NCI-H2107 treated with DMSO at 0.1 percent for 48 hours (cell line): Measurements from ENCODE around the gene IL26.

Experiments used
- DNase-seq: peaks from one replicate; lab custom pipeline; 2025; ENCODE audit not compliant: unreplicated experiment; lab: John Stamatoyannopoulos, UW

The IL26 gene

GRCh38 chr12:68225576-68226476 is at the start of gene IL26:
TSS of gene IL26 (minus strand) at chr12:68225810. CDS start at chr12:68225756, 54 bp downstream.
- no peak for DNase-seq

- no peak for DNase-seq
These were observed 47.1 kb upstream of the IL26 start for GRCh38 chr12:68272732-68273131.

- DNase-seq, result no peak
These were observed 45.7 kb upstream of the IL26 start for GRCh38 chr12:68271346-68271745.

- no peak for DNase-seq
These were observed 44.7 kb upstream of the IL26 start for GRCh38 chr12:68270358-68270757.

DNA sequence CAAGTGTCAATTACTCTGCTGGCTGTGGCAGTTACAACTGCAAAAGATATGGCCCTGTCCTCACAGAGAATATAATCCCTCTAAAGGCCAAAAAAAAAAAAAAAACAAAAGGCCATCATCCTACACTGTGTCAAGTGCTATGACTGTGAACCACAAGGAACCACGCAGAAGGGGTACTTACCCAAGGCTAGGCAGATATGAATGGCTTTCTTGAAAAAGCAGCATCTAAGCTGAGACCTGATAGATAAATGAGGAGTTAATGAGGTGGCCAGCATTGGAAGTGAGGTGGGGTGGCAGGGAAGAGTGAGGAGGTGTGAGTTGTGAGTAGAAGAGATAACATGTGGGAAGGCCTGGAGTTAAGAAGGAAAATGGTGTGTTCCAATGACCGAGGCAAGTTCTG is 44.2 kb upstream of the IL26 start:
- DNase-seq, result no peak

GRCh38 chr12:68268967-68269366 is 43.4 kb upstream of the IL26 start:
- DNase-seq, result no peak

DNA sequence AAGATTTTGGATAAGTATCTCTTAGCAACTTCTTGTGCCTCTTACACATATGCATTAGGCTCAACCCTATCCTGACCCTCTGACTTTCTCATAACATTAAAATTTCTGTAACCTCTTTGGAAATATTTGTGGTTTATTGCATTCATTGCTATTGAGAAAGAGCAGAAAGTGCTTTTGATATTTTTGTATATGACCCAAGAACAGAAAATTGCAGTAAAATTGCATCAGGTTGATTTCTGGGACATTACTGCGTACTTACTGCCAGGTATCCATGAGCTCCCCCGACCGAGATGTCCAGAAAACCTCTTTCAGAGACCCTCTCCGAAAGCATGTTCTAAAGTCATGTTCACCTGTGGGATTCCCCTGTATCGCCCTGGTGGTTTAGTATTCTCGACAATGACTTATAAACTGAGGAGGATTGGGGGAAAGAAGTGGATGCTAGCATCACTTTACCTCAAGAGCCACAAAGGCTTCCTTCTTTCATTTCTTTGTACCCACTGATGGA is 42.3 kb upstream of the IL26 start:
- DNase-seq, result no peak

DNA sequence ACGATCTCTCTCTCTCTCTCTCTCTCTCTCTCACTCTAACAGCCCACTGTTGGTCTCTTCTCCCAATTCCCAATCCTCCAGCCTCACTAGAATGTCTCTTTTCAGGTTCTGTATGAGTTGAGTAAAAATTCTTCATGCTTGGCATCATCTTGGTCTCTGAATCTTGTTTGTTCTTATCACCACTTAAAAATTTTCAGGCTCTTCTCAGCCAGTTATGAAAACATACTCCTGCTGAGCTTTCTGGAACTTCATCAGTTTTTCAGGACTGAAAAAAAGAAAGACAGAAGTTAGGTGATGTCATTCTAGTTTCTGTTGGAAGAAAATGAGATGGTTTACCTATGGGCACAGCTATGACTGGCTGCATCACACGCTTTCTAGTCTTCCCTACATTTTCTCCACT is 39.2 kb upstream of the IL26 start:
- no peak for DNase-seq

GRCh38 chr12:68264158-68264855 is 38.7 kb upstream of the IL26 start:
- DNase-seq, result no peak

GRCh38 chr12:68263366-68263765 is 37.8 kb upstream of the IL26 start:
- DNase-seq, result no peak

DNA sequence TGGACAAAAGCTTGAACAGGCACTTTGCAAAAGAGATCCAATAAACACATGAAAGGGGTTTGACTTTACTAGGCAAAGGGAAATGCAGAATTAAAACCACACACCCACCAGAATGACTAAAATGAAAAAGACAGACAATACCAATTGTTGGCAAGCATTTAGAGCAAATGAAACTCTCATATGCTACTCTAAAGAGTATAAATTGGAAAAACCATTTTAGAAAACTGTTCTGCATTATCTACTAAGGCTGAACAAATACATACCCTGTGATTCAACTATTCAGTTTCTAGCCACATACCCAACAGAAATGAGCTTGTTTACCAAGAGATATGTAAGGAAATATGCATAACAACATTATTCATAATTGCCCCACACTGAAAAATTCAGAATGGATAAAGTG is 36.3 kb upstream of the IL26 start:
- no peak for DNase-seq

- DNase-seq, result no peak
These were observed 34.5 kb upstream of the IL26 start for GRCh38 chr12:68260153-68260552.

- no peak for DNase-seq
These were observed 33.8 kb upstream of the IL26 start for GRCh38 chr12:68259318-68259940.

GRCh38 chr12:68253504-68253903 is 27.9 kb upstream of the IL26 start, which contains the start of gene IL22:
TSS of gene IL22 (minus strand) at chr12:68253604. CDS start at chr12:68253448, 156 bp downstream.
- no peak for DNase-seq

DNA sequence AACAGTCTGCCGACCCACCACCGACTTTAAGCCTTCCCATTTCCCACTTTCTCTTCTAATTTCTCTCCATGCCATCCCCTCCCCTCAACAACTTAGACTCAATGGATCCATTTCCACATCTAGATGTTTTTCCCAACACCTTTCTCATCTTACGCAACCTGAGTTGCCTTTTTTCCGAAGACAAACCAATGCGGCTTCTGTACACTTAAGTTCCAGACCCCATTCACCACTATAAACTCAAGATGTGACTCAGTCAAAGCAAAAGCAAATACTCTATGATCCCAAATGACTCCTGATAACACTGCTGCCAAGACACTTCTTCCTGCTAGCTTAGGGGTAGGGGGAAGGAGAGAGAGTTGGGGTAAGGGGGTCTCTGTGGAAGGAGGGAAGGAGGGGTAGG is 26.5 kb upstream of the IL26 start:
- no peak for DNase-seq

- DNase-seq, result no peak
These were observed 24.8 kb upstream of the IL26 start for GRCh38 chr12:68250454-68250853.

DNA sequence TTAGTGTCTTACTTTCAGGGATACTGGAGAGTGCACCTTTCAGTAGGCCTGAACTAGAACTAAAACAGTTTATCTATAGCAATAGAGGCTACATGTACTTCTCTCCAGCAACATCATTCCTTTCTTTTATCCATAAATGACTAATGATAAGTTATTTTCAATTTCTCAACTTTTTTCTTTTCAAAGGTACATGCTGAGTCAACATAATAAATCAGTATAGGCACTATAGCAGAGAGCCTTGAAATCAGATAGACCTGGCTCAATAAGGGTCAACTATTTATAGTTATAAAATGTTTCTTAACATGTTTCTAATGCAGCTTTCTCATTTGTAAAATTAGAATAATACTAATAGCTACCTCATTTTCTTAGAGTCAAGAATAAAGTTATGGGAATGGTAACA is 22.2 kb upstream of the IL26 start:
- no peak for DNase-seq

DNA sequence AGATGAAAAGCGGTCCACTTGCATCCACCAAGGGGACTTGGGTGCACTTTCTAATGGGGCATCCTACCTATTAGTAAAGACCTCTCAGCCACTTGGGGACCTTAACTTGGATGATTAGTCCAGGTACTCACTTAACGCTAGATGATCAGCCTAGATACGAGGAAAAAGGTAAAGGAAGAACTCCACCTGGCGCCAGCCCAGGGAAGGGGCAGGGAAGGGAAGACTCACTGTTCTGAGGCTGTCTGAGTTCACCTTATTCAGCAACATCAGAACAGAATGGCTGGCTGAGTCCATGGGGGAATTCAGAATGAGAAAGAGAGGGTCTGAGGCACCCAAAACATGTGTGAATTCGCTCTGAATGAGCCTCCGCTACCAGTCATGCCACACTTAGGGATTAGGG is 20.7 kb upstream of the IL26 start:
- DNase-seq, result no peak

DNA sequence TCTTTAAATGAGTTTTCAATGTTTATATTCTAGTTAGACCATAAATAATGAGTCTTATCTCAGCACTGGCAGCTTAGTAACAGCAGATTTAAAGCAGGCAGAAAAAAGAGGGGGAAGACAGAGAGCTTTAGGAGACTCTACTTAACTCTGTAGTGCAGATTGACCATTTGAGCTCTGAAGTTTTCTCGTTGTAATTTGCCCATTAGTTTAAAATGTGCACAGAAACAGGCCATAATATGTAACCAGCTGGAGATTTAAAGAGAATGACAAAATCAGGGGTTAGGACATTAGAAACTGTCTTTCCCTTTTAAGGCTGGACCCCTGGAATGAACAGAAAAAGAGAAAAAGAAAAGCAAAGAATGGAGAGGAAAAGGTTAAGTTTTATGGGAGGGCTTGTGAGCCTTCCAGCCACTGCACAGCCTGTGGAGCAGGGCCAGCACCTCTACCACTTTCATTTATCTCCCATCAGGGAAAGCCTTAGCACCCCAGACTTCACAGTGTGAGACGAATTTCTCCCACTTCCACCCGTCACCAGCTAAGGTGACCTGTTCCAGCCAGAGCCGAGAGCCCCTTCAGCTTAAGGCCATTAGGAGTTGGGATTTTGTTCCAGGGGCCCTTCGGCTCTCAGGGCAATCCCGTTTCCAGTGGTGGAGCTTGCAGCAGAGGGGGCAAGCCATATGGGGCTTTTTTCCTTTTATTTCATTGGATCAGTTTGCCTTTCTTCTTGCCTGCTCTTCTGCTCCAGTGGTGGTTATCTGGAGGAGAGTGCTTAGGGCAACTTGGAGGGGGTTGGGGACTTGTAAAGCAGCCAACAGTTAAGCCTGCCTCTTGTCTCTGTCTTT is 19.8 kb upstream of the IL26 start:
- no peak for DNase-seq

DNA sequence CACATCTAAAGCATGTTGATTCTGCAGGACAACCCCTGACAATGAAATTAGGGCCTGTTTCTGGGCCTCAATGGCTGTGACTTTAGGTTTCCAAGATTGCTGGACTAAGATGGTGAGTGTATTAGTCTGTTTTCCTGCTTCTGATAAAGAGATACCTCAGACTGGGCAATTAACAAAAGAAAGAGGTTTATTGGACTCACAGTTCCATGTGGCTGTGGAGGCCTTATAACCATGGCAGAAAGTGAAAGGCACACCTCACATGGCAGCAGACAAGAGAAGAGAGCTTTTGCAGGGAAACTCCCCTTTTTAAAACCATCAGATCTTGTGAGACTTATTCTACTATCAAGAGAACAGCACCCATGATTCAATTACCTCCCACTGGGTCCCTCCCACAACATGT is 17.2 kb upstream of the IL26 start:
- DNase-seq, result no peak

DNA sequence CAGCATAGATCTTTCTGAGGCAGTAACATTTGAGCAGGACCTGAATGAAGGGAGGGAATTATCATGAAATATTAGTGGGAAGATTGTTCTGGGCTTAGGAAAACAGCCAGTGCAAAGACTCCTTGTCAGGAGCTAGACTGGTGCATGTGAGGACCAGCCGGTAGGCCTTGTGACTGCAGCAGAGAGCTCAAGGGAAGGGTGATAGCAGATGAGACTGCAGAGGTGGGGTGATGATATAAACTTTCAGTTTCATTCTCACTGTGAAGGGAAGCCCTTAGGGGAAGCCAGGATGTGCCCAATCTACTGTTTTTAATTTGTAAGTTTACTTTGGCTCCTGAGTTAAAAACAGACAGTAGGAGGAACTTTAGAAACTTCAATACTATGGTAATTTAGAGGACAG is 15.4 kb upstream of the IL26 start:
- DNase-seq, result no peak
